ENCODE results near the gene AKR1A1. TPM values are rescaled to one million over a fixed set of nuclear protein-coding genes. Genes with fewer than 3 reads are reported as not detected.

Gene AKR1A1
- total RNA-seq, 1 experiment from 2014 or later, result 142 TPM

- in situ Hi-C loops (cut with HindIII; ENCODE audit: low pct_unique_long_range_greater_than_20kb, low sequenced_read_pairs), result no loop called here
- POLR2A ChIA-PET, result no interaction called here
- Histone ChIP-seq H3K4me1 (ENCODE audit: control insufficient read depth, insufficient read depth, low read length) (peaks cover 8% of the 10 kb centered on the region; the same call in 1 of the 2 replicates), H3K36me3 (ENCODE audit: control insufficient read depth, insufficient read depth, low read length) (peaks cover 4% of the 10 kb centered on the region), H3K27ac (ENCODE audit: low read length) (no peak overlapping the region), H3K9me3 (ENCODE audit: control insufficient read depth, insufficient read depth, low read depth, low read length) (no peaks in the 10 kb centered on the region), H3K4me3 (ENCODE audit: low read depth in 2 of 2, low read length in 2 of 2) (no peak overlapping the region), H3K27me3 (ENCODE audit: control insufficient read depth, insufficient read depth, low read length) (no peaks in the 10 kb centered on the region)
- CTCF ChIA-PET, result interaction anchor here (0.6 kb wide), 1 partner anchor 218 kb away, joined by 5 read pairs; no protein-coding TSS in a partner anchor
- ATAC-seq (no peak; the same call in 1 of the 2 replicates), DNase-seq (ENCODE audit: low read depth, low spot score) (no peak)
- no TSS peak for BruUV-seq (replicated peaks)
- intact Hi-C loops (cut with micrococcal nuclease; ENCODE audit: unreplicated experiment), result loop anchor here (5.0 kb wide), 1 partner anchor 35 kb away; the partner anchor contains the start of gene PRDX1
- TF ChIP-seq TCF7L2 (IDR thresholded peaks at IDR 0.05; ENCODE audit: low read depth, low read length), result no peak
- no peak for TF ChIP-seq CTCF (IDR thresholded peaks at IDR 0.05)
- TF ChIP-seq REST (IDR thresholded peaks at IDR 0.05; ENCODE audit: insufficient read depth in 1 of 2, low read depth in 2 of 2, low read length in 1 of 2), result no peak
- no peak for TF ChIP-seq SIN3A (IDR thresholded peaks at IDR 0.05; ENCODE audit: borderline replicate concordance, insufficient read depth, low read depth, low read length)
- TF ChIP-seq POLR2AphosphoS5 (IDR thresholded peaks at IDR 0.05; ENCODE audit: low read depth, low read length), result no peak
These were observed 6.9 kb downstream of the AKR1A1 start for GRCh38 chr1:45557422-45557944.

- in situ Hi-C loops (cut with HindIII; ENCODE audit: low pct_unique_long_range_greater_than_20kb, low sequenced_read_pairs), result no loop called here
- TF ChIP-seq CTCF (IDR thresholded peaks at IDR 0.05), result no peak
These were observed 13.2 kb downstream of the AKR1A1 start for GRCh38 chr1:45563843-45564242.

More at GRCh38 chr1:45563843-45564242, 13.2 kb downstream of the AKR1A1 start:
- POLR2A ChIA-PET, result interaction anchor here (0.6 kb wide), 1 partner anchor 42 kb away, joined by 3 read pairs; the partner anchor contains the start of gene PRDX1
- H3K27me3 ChIP-seq (ENCODE audit: control insufficient read depth, insufficient read depth, low read length), result no peaks in the 10 kb centered on the region
- intact Hi-C loops (cut with micrococcal nuclease; ENCODE audit: unreplicated experiment), result no loop called here
- H3K27ac ChIP-seq (ENCODE audit: low read length), result no peak overlapping the region
- no peak for ATAC-seq
- CTCF ChIA-PET, result no interaction called here
- H3K4me3 ChIP-seq (ENCODE audit: low read depth in 2 of 2, low read length in 2 of 2), result no peak overlapping the region
- no peaks in the 10 kb centered on the region for H3K4me1 ChIP-seq (ENCODE audit: control insufficient read depth, insufficient read depth, low read length)
- no peak for DNase-seq (ENCODE audit: low read depth, low spot score)
- no peaks in the 10 kb centered on the region for H3K9me3 ChIP-seq (ENCODE audit: control insufficient read depth, insufficient read depth, low read depth, low read length)
- BruUV-seq (replicated peaks), result no TSS peak
- H3K36me3 ChIP-seq (ENCODE audit: control insufficient read depth, insufficient read depth, low read length), result peaks cover 16% of the 10 kb centered on the region

Measured in Panc1 (cell line).